Measurements from ENCODE around the gene NPM3.
A peak's percentile ranks its signal among the peaks of the same experiment; 100 is the strongest.

The NPM3 gene

DNA sequence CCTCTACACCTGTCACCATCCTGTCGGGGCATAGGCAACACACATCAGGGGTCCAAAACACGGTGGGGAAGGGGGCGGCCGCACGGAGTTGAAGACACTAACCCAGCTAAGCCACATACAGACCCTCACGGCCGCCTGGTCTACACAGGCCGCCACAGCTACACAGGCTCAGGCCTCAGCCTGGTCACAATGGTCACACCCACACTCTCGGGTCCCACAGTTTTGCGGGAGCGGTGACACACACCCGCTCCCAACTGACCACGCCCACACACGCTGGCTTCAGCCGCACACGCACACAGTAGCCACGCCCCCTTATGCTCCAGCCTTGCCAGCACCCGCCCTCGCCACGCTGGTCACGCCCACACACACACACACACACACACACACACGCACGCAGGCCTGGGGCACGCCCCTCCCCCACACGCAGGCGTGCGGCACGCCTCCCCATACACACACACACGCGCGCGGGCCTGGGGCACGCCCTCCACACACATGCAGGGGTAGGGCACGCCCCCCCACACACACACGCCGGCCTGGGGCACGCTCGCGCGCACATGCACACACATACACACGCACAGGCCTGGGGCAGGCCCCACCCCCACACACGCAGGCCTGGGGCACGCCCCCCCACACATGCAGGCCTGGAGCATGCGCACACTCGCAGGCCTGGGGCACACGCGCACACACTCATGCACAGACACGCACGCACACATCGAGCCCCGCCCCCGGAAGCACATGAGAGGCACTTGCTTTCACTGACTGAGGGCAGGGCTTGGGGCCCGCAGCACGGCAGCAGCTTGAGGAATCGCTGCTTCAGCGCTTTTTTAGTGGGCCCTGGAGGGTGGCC lies 47.3 kb upstream of the NPM3 start:
- Histone ChIP-seq H3F3A (ENCODE audit: low read depth) (peaks cover 7% of the 10 kb centered on the region), H3K4me3 (ENCODE audit: low read length, poor library complexity, severe bottlenecking) (peak overlapping the region; percentile 76), H3K79me2 (ENCODE audit: insufficient read depth, low read length) (no peaks in the 10 kb centered on the region), H3K27me3 (ENCODE audit: insufficient read depth, low read length, poor library complexity, severe bottlenecking) (no peaks in the 10 kb centered on the region), H4K20me1 (ENCODE audit: insufficient read depth, low read length, poor library complexity, severe bottlenecking) (peaks cover 3% of the 10 kb centered on the region), H3K9me2 (replicated peaks; ENCODE audit: low read depth, low read length) (no peaks in the 10 kb centered on the region), H2AFZ (ENCODE audit: low read length) (peak overlapping the region; percentile 88), H3K4me1 (ENCODE audit: insufficient read depth, low read length, poor library complexity, severe bottlenecking) (peaks cover 30% of the 10 kb centered on the region), H3K4me2 (ENCODE audit: low read depth, low read length, poor library complexity, severe bottlenecking) (peak overlapping the region; percentile 95), H3K9me3 (ENCODE audit: insufficient read depth, low read depth, low read length) (no peaks in the 10 kb centered on the region), H3K36me3 (ENCODE audit: insufficient read depth, low read length) (no peaks in the 10 kb centered on the region), H3K9ac (ENCODE audit: low read depth, low read length, poor library complexity, severe bottlenecking) (peak overlapping the region; percentile 82)
- TF ChIP-seq EZH2phosphoT487 (IDR thresholded peaks at IDR 0.05; ENCODE audit: borderline replicate concordance) = no peak
- TF ChIP-seq, protein P1, sequence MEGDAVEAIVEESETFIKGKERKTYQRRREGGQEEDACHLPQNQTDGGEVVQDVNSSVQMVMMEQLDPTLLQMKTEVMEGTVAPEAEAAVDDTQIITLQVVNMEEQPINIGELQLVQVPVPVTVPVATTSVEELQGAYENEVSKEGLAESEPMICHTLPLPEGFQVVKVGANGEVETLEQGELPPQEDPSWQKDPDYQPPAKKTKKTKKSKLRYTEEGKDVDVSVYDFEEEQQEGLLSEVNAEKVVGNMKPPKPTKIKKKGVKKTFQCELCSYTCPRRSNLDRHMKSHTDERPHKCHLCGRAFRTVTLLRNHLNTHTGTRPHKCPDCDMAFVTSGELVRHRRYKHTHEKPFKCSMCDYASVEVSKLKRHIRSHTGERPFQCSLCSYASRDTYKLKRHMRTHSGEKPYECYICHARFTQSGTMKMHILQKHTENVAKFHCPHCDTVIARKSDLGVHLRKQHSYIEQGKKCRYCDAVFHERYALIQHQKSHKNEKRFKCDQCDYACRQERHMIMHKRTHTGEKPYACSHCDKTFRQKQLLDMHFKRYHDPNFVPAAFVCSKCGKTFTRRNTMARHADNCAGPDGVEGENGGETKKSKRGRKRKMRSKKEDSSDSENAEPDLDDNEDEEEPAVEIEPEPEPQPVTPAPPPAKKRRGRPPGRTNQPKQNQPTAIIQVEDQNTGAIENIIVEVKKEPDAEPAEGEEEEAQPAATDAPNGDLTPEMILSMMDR (conservative IDR thresholded peaks at IDR 0.05; ENCODE audit: low read length) = no peak

DNA sequence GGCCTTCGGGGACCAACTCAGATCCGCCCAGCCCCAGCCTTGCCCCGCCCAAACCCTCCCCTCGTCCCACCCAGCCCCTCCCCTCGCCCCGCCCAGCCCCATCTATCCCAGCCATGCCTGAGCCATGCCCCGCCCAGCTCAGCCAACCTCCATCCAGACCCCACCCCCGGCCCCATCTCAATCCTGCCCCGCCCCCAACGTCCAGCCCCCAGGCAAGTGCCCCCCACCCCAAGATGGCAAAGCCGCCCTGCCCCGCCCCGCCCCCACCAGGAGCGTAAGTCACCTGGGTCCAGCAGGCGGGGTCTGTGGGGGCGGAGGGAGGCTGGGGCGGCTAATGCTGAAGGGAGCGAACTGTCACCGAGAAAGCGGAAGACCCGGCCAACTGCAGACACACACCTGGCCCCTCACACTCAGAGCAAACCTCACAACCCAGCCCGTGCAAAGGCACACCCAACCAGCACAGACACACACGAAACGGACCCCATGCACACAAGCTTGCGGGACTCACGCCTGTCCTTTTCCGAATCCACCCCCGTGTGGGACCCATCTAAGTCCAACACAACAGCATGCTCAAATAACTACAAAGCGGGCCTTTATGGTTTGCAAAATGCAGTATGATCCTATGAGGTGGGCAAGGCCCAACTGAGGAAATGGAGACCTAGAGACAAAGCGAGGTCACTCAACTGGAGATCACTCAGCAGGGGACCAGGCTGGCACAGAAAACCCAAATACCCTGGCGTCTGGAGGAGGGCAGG lies 46.5 kb upstream of the NPM3 start:
- peak overlapping the region; percentile 88 for H2AFZ ChIP-seq (ENCODE audit: low read length)
- no peaks in the 10 kb centered on the region for H3K79me2 ChIP-seq (ENCODE audit: insufficient read depth, low read length)
- no peaks in the 10 kb centered on the region for H3K9me2 ChIP-seq (replicated peaks; ENCODE audit: low read depth, low read length)
- peaks cover 27% of the 10 kb centered on the region for H3K4me1 ChIP-seq (ENCODE audit: insufficient read depth, low read length, poor library complexity, severe bottlenecking)
- H3K27me3 ChIP-seq (ENCODE audit: insufficient read depth, low read length, poor library complexity, severe bottlenecking) = no peaks in the 10 kb centered on the region
- H3K9ac ChIP-seq (ENCODE audit: low read depth, low read length, poor library complexity, severe bottlenecking) = no peak overlapping the region
- H3K9me3 ChIP-seq (ENCODE audit: insufficient read depth, low read depth, low read length) = no peaks in the 10 kb centered on the region
- TF ChIP-seq EZH2phosphoT487 (IDR thresholded peaks at IDR 0.05; ENCODE audit: borderline replicate concordance) = no peak
- TF ChIP-seq, protein P1 (conservative IDR thresholded peaks at IDR 0.05; ENCODE audit: low read length) = no peak
- H3K4me2 ChIP-seq (ENCODE audit: low read depth, low read length, poor library complexity, severe bottlenecking) = peak overlapping the region; percentile 95
- H3K4me3 ChIP-seq (ENCODE audit: low read length, poor library complexity, severe bottlenecking) = peak overlapping the region; percentile 76
- no peaks in the 10 kb centered on the region for H3K36me3 ChIP-seq (ENCODE audit: insufficient read depth, low read length)
- H4K20me1 ChIP-seq (ENCODE audit: insufficient read depth, low read length, poor library complexity, severe bottlenecking) = peaks cover 3% of the 10 kb centered on the region
- H3F3A ChIP-seq (ENCODE audit: low read depth) = peaks cover 7% of the 10 kb centered on the region

DNA sequence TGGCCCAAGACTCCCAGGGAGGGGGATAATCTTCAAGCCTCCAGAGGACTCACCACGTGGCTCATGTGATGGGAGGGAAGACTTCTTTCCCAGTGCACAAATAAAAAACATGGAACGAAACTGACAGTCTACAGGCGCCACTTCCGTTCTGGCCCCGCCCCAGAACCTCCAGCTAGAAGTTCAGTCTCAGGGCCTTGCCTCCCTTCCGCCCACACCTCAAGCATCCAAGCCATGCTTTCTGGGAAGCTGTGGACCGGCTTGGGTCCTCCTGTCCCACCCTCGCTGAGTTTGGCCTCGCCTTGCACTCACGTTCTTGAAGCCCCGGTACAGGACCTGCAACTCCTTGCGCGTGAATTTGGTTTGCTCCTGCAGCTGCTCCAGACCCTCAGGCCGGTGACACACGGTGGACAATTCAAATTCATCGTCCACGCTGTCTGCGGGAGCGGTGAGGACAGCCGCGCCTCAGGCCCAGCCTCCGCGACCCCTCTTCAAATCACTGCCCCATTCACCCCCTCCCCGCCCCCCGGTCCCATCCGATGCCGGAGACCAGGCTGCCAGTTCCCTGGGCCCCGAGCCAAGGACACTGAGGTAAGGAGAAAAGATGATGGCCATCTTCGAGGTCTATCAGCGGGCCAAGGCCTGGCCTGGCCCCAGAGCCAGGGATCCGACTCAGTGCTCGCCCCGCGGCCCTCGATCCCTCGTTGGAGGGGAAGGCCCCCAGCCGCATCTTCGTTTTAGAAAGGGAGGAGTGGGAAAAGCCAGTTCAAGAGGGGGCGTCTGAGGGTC lies 45.7 kb upstream of the NPM3 start:
- Histone ChIP-seq H4K20me1 (ENCODE audit: insufficient read depth, low read length, poor library complexity, severe bottlenecking) (peaks cover 3% of the 10 kb centered on the region), H3K27me3 (ENCODE audit: insufficient read depth, low read length, poor library complexity, severe bottlenecking) (no peaks in the 10 kb centered on the region), H3K36me3 (ENCODE audit: insufficient read depth, low read length) (no peaks in the 10 kb centered on the region), H3K4me1 (ENCODE audit: insufficient read depth, low read length, poor library complexity, severe bottlenecking) (peaks cover 19% of the 10 kb centered on the region), H3K4me3 (ENCODE audit: low read length, poor library complexity, severe bottlenecking) (no peak overlapping the region), H3K4me2 (ENCODE audit: low read depth, low read length, poor library complexity, severe bottlenecking) (peak overlapping the region; percentile 48), H3K9me2 (replicated peaks; ENCODE audit: low read depth, low read length) (no peaks in the 10 kb centered on the region), H3K79me2 (ENCODE audit: insufficient read depth, low read length) (no peaks in the 10 kb centered on the region), H3K9me3 (ENCODE audit: insufficient read depth, low read depth, low read length) (no peaks in the 10 kb centered on the region), H3K9ac (ENCODE audit: low read depth, low read length, poor library complexity, severe bottlenecking) (no peak overlapping the region), H2AFZ (ENCODE audit: low read length) (no peak overlapping the region), H3F3A (ENCODE audit: low read depth) (peaks cover 7% of the 10 kb centered on the region)
- TF ChIP-seq EZH2phosphoT487 (IDR thresholded peaks at IDR 0.05; ENCODE audit: borderline replicate concordance) = no peak
- TF ChIP-seq, protein P1 (conservative IDR thresholded peaks at IDR 0.05; ENCODE audit: low read length) = no peak
